ENCODE measurements around the gene C19orf12.

- TF ChIP-seq POLR2AphosphoS5 (IDR thresholded peaks at IDR 0.05) (no peak), CTCF (IDR thresholded peaks at IDR 0.05) (no peak)
These were observed 47.7 kb downstream of the C19orf12 start for GRCh38 chr19:29667387-29667783.

Measured in esophagus muscularis mucosa (tissue), 3 donors.